DOHH2 (cell line): ENCODE data around the gene CCDC106.

Experiments
- EZH2phosphoT487 ChIP-seq: fragments of 200-600 bp; sonication (generic); IDR thresholded peaks from 2 replicates; pipeline ENCODE4 v1.6.1; 2017; ENCODE audit warnings: borderline replicate concordance, mild to moderate bottlenecking, antibody characterized with exemption, low read length, moderate library complexity, mixed read lengths
- TF ChIP-seq, protein P1 (sequence below): fragments of 200-600 bp; sonication (generic); IDR thresholded peaks from one replicate; pipeline ENCODE4 v1.5.1; 2014; ENCODE audit warnings: antibody characterized with exemption, mild to moderate bottlenecking, low read depth, low read length; ENCODE audit not compliant: poor library complexity, severe bottlenecking

DNA sequence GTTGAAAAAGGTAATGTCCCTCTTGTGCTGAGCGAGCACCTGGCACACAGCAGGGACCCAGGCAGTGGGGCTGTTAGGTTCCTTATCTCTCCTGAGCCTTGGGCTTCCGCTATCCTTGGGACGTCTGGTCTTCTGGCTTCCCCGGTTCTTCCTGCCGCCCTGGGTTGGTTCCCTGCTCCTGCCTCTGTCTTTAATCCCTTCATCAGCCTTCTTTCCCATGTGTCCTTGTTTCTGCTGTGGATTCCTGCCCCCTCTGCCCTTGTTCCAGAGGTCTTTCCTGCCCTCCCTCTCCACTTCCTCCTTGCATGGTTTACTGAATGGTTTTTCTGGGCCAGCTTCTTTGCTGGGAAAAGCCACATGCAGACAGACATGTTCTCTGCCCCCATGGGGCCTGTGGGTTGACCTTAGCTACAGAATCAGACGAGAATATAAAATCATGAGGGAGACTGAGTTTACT is 29.6 kb downstream of the CCDC106 start:
- TF ChIP-seq, protein P1, sequence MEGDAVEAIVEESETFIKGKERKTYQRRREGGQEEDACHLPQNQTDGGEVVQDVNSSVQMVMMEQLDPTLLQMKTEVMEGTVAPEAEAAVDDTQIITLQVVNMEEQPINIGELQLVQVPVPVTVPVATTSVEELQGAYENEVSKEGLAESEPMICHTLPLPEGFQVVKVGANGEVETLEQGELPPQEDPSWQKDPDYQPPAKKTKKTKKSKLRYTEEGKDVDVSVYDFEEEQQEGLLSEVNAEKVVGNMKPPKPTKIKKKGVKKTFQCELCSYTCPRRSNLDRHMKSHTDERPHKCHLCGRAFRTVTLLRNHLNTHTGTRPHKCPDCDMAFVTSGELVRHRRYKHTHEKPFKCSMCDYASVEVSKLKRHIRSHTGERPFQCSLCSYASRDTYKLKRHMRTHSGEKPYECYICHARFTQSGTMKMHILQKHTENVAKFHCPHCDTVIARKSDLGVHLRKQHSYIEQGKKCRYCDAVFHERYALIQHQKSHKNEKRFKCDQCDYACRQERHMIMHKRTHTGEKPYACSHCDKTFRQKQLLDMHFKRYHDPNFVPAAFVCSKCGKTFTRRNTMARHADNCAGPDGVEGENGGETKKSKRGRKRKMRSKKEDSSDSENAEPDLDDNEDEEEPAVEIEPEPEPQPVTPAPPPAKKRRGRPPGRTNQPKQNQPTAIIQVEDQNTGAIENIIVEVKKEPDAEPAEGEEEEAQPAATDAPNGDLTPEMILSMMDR = no peak
- no peak for TF ChIP-seq EZH2phosphoT487
